Brain pericyte (primary cell): ENCODE results near the gene PLEKHM2.

ENCODE experiments used
- DNase-seq: peaks from one replicate; pipeline ENCODE4 v3.0.0-alpha.2; 2012; ENCODE audit warnings: low read depth, low spot score

The PLEKHM2 gene

GRCh38 chr1:15726508-15726907 is 42.4 kb downstream of the PLEKHM2 start:
- no peak for DNase-seq

DNA sequence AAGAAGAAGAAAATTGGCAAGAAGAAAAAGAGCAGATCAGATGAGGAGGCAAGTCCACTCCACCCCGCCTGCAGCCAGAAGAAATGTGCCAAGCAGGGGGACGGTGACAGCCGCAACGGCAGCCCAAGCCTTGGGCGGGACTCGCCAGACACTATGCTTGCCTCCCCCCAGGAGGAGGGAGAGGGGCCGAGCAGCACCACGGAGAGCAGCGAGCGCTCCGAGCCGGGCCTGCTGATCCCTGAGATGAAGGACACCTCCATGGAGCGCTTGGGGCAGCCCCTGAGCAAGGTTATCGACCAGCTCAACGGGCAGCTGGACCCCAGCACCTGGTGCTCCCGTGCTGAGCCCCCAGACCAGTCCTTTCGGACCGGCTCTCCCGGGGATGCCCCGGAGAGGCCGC is 42.9 kb downstream of the PLEKHM2 start:
- DNase-seq, result no peak

DNA sequence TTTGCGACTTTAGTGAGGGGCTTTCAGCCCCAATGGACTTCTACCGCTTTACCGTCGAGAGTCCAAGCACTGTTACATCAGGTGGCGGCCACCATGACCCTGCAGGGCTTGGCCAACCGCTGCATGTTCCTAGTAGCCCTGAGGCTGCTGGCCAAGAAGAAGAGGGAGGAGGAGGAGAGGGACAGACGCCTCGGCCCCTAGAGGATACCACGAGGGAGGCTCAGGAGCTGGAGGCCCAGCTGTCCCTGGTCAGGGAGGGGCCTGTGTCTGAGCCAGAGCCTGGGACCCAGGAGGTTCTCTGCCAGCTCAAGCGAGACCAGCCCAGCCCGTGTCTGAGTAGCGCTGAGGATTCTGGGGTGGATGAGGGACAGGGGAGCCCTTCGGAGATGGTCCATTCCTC is 43.3 kb downstream of the PLEKHM2 start:
- DNase-seq, result no peak

GRCh38 chr1:15727866-15728534 is 43.9 kb downstream of the PLEKHM2 start:
- no peak for DNase-seq

- DNase-seq, result no peak
Measured at GRCh38 chr1:15728937-15729657, 45.0 kb downstream of the PLEKHM2 start.

DNA sequence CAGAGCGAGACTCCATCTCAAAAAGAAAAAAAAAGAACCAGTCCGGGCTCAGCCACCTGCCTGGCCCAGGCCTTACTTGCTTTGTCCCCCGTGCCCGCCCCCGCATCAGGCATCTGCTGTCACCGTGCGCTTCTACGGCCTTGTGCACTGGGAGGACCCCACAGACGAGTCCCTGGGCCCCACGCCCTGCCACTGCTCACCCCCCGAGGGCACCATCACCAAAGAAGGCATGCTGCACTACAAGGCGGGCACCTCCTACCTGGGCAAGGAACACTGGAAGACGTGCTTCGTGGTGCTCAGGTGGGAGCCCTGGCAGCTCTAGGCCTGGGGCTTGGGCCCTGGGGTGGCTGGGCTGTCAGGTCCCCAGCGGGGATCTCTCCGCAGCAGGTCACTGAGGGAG is 46.3 kb downstream of the PLEKHM2 start:
- no peak for DNase-seq

DNA sequence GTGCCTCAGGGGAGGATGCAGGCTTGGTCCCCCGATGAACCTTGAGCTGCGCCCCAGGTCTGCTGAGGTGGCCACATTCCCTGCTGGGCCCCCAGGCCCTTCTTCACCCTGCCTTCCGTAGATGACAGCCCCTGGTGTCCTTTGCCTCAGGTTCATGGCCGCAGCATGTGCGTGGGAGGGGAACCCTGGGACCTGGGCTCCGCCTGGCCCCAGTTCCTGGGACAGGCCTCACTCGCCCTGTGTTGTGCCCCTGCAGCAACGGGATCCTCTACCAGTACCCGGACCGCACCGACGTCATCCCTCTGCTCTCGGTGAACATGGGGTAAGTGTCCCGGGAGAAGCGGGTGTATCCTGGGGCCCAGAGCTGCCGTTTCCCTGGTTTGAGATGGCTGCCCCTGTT is 46.8 kb downstream of the PLEKHM2 start:
- DNase-seq, result no peak

GRCh38 chr1:15731735-15732685 is 47.9 kb downstream of the PLEKHM2 start:
- DNase-seq, result no peak

DNA sequence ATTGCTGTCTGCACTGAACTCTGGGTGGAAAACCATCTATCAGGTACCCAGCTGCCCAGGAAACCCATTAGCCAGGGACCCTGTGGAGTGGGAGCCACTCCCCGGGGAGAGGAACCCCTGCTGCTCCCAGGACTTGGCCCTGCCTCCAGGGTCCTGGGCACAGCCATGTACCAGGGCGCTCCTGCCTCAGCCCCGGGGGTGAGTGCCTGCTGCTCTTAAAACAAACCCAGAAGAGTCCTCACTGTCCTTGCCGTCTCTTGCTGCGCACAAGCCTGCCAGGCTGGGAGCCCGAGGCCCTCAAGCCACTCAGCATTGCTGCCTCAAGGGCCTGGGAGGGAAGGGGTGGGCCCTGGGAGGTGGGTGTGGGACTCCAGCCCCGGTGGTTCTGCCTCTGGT is 48.6 kb downstream of the PLEKHM2 start:
- no peak for DNase-seq

GRCh38 chr1:15733218-15733725 is 49.2 kb downstream of the PLEKHM2 start:
- no peak for DNase-seq

DNA sequence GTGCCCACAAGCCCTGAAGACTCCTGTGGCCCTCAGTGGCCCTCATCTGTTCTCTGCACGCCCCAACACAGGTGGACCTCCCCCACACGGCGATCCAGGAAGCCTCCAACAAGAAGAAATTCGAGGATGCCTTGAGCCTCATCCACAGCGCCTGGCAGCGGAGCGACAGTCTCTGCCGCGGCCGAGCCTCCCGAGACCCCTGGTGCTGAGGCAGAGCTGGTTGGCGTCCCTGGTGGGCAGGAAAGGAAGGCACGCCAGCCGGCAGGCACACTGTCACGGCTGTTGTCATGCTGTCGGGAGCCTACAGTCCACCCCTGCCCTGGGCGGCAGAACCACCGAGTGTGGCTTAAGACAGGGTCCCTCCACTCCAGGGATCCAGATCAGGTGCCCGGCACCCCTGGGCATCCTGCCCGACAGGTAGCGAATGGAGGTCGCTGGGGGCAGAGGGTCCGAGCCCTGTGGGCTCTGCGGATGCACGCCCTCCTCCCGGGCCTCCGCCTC is 49.7 kb downstream of the PLEKHM2 start:
- DNase-seq, result no peak

DNA sequence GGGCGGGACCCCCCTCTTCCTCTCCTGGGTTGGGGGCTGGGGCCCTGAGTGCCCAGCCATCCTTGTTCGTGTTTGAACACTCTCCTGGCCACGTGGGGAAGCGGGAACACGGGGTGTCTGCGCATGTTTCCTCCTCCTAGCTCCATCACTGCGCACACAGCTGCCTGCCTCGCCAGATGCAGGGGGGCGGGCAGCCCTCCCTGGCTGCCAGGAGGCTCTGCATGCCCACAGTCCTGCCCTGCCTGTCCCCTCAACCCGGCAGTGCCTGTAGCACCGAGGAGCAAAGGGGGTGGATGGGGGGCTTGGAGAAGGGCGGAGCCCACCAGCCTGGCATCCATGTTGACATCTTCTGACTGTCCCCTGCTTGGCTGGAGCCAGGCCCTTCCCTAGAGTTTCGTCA is 50.2 kb downstream of the PLEKHM2 start:
- no peak for DNase-seq

DNA sequence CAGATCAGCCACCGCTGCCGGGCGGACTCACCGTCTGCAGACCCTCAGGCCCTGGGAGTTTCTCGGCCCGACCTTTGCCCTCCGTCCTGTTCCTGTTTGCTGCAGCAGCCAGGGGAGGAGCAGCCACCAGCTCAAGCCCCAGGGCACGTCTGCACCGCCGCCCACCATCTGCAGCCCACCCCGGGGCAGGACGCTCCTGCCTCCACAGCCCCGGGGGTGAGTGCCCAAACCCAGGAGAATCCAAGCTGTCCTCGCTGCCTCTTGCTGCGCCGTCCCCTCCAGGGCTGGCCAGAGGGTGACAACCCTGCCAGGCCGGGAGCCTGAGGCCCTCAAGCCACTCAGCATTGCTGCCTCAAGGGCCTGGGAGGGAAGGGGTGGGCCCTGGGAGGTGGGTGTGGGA is 50.8 kb downstream of the PLEKHM2 start:
- DNase-seq, result no peak

- DNase-seq, result no peak
Measured at GRCh38 chr1:15735304-15736037, 51.4 kb downstream of the PLEKHM2 start.

- DNase-seq, result no peak
Measured at GRCh38 chr1:15736038-15736891, 52.1 kb downstream of the PLEKHM2 start, which contains the start of gene SLC25A34. Gene SLC25A34, plus strand, starts transcription at chr1:15736258. Its CDS starts 228 bp downstream, at chr1:15736486.

DNA sequence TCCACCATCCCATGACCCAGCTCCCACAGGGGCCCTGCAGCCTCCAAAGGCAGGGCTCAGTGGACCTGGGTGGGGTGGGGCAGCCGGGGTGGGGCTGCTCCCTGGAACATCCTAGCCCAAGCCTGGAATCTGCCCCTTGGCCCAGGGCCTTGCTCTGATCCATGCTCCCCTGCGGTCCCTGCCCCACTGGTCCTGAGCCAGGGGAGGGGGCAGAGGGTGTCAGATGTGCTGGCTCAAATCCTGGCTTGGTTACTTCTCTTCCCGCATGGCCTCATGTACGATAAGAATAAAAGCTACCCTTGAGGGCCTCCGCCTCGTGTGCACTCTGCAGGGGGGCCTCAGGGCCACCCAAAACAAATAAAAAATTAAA is 52.8 kb downstream of the PLEKHM2 start:
- DNase-seq, result no peak

- no peak for DNase-seq
Measured at GRCh38 chr1:15737324-15738319, 53.5 kb downstream of the PLEKHM2 start.

DNA sequence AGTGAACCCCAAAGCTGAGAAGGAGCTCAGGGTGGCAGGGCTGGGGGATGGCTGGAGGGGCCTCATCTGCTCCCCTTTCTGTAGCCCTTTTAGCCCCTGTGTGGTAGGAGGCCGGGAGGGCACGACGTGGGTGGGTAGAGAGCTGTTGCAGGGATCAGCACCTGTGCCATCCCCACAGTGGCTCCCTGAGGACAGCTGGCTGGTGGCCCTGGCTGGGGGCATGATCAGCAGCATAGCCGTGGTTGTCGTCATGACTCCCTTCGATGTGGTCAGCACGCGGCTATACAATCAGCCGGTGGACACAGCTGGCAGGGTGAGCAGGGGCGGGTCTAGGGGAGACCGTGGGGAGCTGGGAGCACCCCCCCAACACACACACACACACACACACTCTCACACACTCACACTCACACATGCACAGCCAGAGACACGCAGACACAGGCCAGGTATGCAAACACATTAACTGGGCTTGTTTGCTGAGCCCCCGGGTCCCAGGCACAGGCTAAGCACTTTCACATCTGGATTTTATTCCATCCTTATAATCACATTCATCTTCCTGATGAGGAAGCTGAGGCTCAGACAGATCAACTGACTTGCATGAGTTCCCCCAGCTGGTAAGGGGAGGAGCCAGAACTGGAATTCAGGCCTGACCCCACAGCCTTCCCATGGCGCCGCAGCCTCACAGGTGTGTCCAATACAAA is 54.4 kb downstream of the PLEKHM2 start:
- no peak for DNase-seq
